WTC11 (cell line): Measurements from ENCODE around the gene PRSS56.

Experiments used
- CTCF ChIP-seq: fragments of 200-600 bp; IDR thresholded peaks from 2 replicates; pipeline ENCODE4 v1.8.0; 2022; ENCODE audit warnings: antibody characterized with exemption
- GTF2I ChIP-seq: fragments of 250-450 bp; sonication (Bioruptor Pico); conservative IDR thresholded peaks from 2 replicates; pipeline ENCODE4 v1.4.0; 2021; ENCODE audit warnings: mild to moderate bottlenecking
- SP1 ChIP-seq: sonication (generic); formaldehyde crosslinking; conservative IDR thresholded peaks from 2 replicates; pipeline ENCODE4 v1.8.1; 2022; ENCODE audit warnings: missing genetic modification reagents
- TP53 ChIP-seq: sonication (generic); formaldehyde crosslinking; IDR thresholded peaks from 2 replicates; pipeline ENCODE4 v1.8.1; 2023; ENCODE audit warnings: mild to moderate bottlenecking, missing genetic modification reagents
- ZNF121 ChIP-seq: sonication (generic); formaldehyde crosslinking; IDR thresholded peaks from 2 replicates; pipeline ENCODE4 v1.8.0; 2023; ENCODE audit warnings: missing genetic modification reagents
- TF ChIP-seq, protein P1 (sequence below): fragments of 250-450 bp; sonication (Bioruptor Pico); IDR thresholded peaks from 2 replicates; pipeline ENCODE4 v1.9.0; 2021; ENCODE audit warnings: mild to moderate bottlenecking

DNA sequence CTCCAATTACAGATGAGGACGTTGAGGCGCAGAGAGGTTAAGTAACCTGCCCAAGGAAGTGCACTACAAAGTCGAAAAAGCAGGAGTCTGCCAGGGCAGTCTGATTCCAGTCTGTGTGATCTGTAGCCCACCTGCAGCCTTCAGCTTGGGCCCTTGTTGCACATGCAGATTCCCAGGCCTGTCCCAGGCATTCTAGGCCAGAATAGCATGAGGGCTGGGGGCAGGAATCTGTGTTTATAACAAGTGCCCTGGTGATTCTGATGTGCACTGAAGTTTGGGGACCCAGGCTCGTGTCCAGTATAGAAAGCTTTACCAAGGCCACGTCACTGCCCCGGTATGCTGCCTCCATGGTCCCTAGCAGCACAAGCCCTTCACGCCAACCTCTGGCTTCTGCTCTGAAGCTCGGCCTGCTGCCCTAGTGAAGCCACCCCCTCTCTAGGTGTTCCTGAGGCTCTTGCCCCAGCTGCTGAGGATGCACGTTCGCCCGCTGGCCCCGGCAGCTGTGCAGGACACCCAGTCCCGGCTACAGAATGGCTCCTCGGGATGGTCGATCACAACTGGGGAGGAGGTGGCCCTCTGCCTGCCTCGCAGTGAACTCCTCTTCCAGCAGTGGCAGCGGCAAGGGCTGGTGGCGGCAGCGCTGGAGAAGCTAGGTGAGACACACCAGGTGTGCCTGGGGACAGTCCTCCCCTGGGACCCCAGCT lies 23.9 kb downstream of the PRSS56 start:
- TF ChIP-seq SP1 (CRISPR knock-in tag): no peak
- TF ChIP-seq ZNF121 (CRISPR knock-in tag): no peak
- TF ChIP-seq CTCF: no peak
- TF ChIP-seq, protein P1, sequence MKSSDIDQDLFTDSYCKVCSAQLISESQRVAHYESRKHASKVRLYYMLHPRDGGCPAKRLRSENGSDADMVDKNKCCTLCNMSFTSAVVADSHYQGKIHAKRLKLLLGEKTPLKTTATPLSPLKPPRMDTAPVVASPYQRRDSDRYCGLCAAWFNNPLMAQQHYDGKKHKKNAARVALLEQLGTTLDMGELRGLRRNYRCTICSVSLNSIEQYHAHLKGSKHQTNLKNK (CRISPR knock-in tag): no peak
- no peak for TF ChIP-seq GTF2I (CRISPR knock-in tag)
- no peak for TF ChIP-seq TP53 (CRISPR knock-in tag)
